HG02798 (cell line): ENCODE measurements around the gene KIF14.
"Not testable (repeated sequence)": the region's sequence is repeated elsewhere in the genome, so short reads cannot be mapped to it uniquely, and the experiment has no call there.

Experiments
- ATAC-seq: cut with Tn5 transposase; IDR thresholded peaks from one replicate; pipeline ENCODE4 v1.9.1; 2021; ENCODE audit warnings: mild to moderate bottlenecking; ENCODE audit not compliant: unreplicated experiment, poor library complexity

KIF14 gene

GRCh38 chr1:200634261-200635122, 13.9 kb upstream of the KIF14 start:
- peak; percentile 65 for ATAC-seq

DNA sequence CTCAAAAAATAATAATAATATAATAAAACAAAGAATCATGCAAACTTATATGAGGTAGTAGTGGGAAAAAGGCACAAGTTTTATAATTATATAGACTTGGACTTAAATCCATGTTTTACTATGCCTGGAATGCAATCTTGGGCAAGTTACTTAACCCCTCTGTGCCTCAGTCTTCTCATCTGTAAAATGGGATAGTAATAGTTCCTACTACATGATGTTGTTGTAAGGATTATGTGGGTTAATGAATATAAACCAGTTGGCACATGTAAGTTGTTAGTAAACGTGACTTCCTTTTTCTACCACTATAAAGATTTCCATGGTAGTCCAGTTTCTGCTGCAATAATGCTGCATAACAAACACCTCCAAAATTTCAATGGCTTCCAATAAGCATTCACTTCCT, 10.8 kb upstream of the KIF14 start:
- no peak for ATAC-seq

DNA sequence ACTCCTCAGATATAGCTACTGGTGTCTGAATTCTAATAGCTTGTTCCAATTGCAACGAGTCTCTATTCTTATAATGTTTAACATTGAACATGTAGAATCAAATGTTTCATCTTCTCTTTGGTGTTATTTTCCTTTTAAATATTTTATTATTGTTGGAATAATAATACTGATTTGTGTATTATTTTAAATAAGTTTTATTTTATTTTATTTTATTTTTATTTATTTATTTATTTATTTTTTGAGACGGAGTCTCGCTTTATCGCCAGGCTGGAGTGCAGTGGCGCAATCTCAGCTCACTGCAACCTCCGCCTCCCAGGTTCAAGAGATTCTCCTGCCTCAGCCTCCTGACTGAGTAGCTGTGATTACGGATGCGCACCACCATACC, 10.0 kb upstream of the KIF14 start:
- not testable (repeated sequence) for ATAC-seq

- ATAC-seq: no peak
These were observed 9.4 kb upstream of the KIF14 start for GRCh38 chr1:200629876-200630514.

- peak; percentile 78 for ATAC-seq
These were observed 7.8 kb upstream of the KIF14 start for GRCh38 chr1:200628223-200628881.

DNA sequence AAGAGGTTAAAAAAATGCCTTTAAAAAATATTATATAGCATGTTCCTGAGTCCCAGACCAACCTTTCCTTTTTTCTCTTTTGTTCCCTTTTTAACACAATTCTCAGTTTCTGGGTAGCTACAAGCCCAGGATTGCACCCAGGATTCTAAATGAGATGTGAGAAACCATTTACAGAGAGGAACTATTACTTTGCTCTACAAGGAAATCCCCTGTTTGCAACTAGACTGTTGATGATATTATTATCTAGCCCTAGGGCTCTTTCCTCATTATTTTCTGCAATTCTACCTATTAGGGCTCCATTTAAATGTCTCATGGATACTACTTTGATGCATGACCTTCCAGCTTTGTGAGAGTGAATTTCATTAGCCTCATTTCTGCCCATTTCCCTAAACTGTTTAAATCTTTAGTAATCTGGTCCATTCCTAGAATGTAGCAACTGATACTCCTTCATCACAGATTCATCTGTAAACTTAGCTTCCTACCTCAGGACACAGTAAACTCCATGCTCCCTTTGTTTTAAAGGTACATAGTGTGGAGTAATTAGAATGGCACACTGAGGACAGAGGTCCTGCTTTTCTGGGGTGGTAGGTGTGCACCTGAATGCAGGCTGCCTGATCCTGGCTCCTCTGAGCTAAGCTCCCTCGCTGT, 7.1 kb upstream of the KIF14 start:
- no peak for ATAC-seq

DNA sequence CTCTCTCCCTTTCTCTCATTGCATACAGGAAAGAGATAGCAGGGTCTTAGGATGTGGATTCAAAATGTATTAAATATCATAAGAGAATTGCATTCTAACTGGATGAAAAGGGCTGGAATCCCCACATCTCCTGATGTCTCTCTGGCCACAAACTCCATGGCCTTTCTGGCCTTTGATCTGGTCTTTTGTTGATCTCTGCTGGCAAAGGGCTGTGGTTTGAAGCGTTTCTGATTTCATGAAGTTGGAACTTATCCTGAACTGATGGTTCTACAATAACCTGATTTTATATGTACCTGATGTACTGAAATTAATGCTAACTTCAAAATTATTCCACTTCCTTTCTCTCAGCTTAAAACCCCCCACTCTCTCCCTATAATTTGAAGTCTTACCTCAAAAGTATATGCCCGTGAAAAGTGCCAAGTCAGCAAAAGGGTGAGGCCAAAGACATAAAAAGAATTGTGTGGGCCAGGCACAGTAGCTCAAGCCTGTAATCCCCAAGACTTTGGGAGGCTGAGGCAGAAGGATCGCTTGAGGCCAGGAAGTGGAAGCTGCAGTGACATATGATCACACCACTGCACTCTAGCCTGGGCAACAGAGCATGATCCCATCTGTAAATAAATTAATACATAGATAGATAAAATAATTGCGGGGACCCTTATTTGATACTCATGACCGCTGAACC, 6.4 kb upstream of the KIF14 start:
- no peak for ATAC-seq

DNA sequence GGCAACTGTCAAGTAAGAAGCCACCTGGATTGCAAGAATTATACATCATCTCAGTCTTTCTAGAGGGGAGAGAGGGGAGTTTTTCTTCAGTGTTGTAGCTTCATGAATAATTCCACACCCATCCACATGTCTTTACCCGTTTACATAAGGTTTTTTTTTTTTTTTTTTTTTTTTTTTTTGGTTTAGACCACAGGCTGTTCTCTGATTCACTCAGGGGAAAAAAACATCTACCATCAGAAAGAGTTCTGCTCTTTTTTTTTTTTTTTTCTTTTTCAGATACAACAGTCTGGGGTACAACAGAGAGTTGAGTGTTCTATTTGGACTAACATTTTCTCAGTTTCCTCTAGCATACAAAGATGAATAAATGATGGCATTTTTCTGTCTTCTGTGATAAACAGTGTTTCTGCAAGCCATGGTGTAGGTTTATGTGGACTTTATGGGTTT, 4.9 kb upstream of the KIF14 start:
- ATAC-seq: no peak

- ATAC-seq: no peak
These were observed 4.3 kb upstream of the KIF14 start for GRCh38 chr1:200624679-200625335.

DNA sequence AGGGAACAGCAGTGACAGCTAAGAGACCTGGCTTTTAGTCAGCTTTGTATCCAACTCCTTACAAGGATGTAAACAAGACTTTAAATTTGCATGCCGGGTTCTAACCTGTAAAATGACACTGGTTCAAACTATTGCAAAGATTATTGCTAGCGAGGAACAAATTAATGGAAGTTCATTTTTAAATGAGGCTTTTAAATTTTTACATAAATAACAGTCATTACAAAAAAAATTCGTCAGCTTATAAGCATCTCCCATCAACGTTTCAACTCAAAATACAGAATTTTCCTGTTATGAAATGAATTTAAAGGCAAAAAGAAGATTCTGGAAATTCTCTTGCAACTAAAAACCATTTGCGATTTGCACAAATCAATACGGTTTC, 668 bp downstream of the KIF14 start:
- ATAC-seq: no peak

DNA sequence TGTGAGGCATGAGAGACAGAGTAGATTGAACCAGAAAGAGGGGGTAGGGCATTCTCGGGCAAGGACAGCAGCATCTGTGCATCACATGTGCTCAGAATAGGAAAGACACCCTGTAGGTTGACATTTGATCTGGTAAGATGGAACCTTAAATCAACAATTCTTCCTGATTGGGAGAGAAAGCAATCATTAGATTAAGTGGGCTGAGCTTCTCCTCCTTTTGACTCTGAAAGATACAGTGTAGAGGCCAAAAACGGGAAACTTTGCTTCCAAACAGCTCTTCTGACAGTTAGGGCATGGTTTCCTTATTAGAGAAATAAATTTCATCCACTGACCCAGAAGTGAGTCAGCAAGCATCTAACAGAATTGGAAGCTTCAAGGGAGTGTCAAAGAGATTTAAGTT, 9.7 kb downstream of the KIF14 start:
- ATAC-seq: no peak

GRCh38 chr1:200602632-200603031, 17.9 kb downstream of the KIF14 start:
- ATAC-seq: no peak

GRCh38 chr1:200590001-200590400, 30.6 kb downstream of the KIF14 start:
- no peak for ATAC-seq

GRCh38 chr1:200588698-200589097, 31.9 kb downstream of the KIF14 start:
- no peak for ATAC-seq

DNA sequence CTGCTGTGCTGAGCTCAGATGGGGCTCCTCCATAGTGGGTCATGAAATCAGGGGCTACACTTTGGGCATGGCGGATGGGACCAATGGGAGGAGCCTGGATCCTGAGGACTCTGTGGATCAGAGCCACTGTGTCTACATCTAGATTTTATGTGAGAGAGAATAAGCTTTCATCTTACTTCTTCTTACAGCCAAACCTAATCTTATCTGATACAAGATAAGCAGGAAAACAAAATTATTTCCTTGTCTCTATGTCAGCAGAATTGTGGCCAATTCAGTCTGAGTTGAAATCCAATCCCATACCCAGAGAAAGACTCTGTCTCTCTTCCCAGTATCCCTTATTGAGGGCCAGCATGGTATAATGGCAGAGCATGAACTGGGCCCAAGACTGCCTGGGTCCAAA, 56.2 kb downstream of the KIF14 start:
- no peak for ATAC-seq

DNA sequence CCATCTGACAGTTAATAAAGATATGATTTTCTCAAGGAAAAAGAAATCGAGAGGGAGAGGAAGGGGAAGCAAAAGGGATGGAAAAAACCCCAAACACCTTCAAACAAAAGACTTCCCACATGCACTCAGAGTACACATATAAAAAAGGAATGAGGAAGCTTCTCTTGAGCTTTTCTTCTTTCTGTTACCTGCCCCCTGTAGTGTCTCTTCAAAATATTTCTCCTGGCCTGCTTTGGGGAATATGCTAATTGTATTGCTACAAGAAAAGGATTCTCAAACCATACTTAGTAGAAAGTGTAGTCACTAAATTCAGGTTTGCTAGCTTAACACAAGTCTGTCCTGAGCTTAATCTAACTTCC, 58.7 kb downstream of the KIF14 start:
- ATAC-seq: peak; percentile 31

- ATAC-seq: no peak
These were observed 61.6 kb downstream of the KIF14 start for GRCh38 chr1:200558866-200559459.

GRCh38 chr1:200556002-200556401, 64.5 kb downstream of the KIF14 start:
- no peak for ATAC-seq

- not testable (repeated sequence) for ATAC-seq
These were observed 67.8 kb downstream of the KIF14 start for GRCh38 chr1:200552737-200553136.
